Stimulated activated naive CD8-positive, alpha-beta T cell treated with anti-CD3 and anti-CD28 coated beads, Interleukin-15, amount 100 ng/mL, for 72 hours (primary cell): ENCODE results near the gene RUNX2.

Source experiments
- ATAC-seq: fragments of 150-1000 bp; cut with Tn5 transposase; 2 replicates; pipeline ENCODE4 v1.10.0; 2021; ENCODE audit warnings: mild to moderate bottlenecking, moderate library complexity
- DNase-seq, 2 donors: peaks; one replicate each; pipeline ENCODE4 v3.0.0; 2021 to 2022
- H3K27ac Mint-ChIP-seq, 2 donors: one replicate each; pipeline ENCODE4 v1.8.0; 2022; ENCODE audit warnings: mild to moderate bottlenecking in 2 of 2, mixed read lengths in 2 of 2, moderate library complexity in 2 of 2
- H3K27me3 Mint-ChIP-seq: one replicate; pipeline ENCODE4 v1.8.0; 2022; ENCODE audit warnings: mixed read lengths
- H3K4me1 Mint-ChIP-seq: one replicate; pipeline ENCODE4 v1.8.0; 2022; ENCODE audit warnings: mild to moderate bottlenecking, mixed read lengths
- H3K4me3 Mint-ChIP-seq, 2 donors: one replicate each; pipeline ENCODE4 v1.8.0; 2022; ENCODE audit warnings: mild to moderate bottlenecking in 2 of 2, mixed read lengths in 2 of 2, moderate library complexity in 1 of 2
- H3K9me3 Mint-ChIP-seq, 2 donors: one replicate each; pipeline ENCODE4 v1.8.0; 2022; ENCODE audit warnings: mixed read lengths in 2 of 2

The RUNX2 gene

DNA sequence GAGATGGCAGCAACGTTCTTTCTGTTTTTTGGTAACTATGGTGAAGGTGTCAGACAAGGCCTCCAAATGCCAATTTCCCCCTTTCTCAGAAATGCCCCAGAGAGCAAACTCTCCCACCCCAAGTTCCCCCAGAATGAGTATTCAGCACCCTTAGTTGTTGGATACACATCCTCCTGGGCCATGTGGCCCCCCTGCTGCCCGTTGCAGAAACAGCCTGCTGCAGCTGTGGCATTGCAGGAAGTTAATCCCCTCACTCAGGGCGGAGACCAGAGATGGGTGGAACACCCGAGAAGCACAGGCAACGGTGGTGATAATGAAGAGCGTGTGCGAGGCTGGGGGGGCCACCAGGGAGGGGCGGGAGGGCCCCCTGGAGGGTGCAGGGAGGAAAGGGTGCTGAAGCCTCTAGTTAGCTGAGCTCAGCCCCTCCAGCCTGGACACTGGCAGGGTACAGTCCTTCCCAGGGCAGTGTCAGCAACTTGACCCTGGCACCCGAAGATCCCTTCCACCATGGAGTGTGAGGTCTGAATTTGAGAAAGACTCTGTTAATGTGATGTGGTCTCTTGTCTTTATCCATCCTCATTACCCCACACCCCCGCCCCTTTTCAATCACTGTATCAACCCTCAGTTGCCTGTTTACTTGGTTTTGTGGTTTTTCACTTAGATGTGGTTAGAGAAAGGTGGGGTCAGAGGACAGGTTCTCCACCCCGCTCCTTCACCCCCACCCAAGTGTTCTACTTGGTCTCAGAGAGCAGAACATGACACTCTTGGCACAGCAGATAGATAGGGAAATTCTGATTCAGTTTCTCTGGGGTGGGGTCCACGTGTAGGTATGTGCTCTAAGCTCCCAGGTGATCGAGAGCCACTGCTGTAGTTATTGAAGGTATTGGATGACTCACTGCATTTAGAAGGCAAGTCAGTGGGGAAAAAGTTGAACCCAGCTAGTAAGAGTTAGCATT is 258.4 kb downstream of the RUNX2 start:
- Mint-ChIP-seq H3K9me3 (peaks cover 0 to 11% of the 10 kb centered on the region in 2 donors), H3K27ac (peak overlapping the region; percentile 43 to 95), H3K4me1 (peaks cover 73% of the 10 kb centered on the region), H3K4me3 (peak overlapping the region; percentile 72 to 78), H3K27me3 (no peaks in the 10 kb centered on the region)
- DNase-seq (peak; percentile 36 to 64), ATAC-seq (peak; percentile 84)

DNA sequence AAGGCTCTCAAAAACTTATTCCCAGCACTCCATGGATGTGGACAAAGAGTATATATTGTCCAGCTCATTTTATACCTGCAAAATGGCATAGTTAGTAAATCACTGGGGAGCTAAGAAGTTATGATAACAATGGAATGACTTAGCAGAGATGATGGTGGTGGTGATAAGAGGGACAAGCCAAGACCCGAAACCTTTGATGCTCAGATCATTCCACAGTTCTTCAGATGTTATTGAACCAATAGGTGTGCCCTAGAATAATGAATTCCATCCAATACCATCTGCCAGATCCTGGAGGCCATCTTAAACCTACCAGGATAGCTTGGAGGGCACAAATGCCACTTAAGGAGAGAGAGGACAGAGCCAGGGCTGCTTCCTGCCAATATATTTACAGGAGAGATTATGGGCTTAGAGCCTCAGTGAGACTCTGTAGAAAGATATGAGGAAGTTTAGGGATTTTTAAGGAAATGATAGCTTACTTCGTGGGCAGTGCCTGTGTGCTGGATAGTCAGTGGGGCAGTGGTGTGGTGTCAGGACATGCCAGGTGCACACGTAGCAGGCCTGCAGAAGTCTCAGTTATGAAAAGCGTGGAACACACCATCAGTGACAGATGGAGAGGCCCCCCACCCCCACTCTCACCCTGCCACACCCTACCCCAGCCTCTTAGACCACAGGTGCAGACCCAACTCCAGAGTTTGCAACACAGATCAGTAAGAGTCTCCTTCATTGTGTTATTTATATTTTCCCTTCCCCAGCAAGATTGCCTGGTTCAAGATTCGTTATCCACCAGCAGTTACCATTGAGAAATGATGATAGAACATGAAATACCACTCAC is 259.3 kb downstream of the RUNX2 start:
- no peaks in the 10 kb centered on the region for H3K27me3 Mint-ChIP-seq

DNA sequence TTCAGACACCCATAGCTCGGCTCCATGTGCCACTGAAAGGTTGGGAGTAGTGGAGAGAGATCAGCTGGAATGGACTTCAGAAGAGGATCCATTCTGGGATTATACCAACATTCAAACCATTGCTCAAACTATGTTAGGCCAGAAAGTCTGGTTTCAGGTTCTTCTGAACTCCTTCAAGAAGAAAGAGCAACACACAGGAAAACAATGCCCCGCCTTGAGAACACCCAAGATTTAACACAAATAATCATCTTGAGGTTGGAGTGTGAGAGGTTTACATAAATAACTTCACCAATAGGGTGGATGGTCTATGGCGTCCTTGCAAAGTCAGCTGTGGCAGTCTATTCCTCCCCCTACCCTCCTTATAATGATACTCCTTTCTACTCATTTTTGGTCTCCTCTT is 261.2 kb downstream of the RUNX2 start:
- H3K27ac Mint-ChIP-seq = no peak overlapping the region
- H3K4me1 Mint-ChIP-seq = peaks cover 90% of the 10 kb centered on the region
- ATAC-seq = no peak
- no peak overlapping the region for H3K4me3 Mint-ChIP-seq
- no peaks in the 10 kb centered on the region for H3K27me3 Mint-ChIP-seq
- H3K9me3 Mint-ChIP-seq = no peaks in the 10 kb centered on the region
- no peak for DNase-seq

More for the DNA sequence above, 259.3 kb downstream of the RUNX2 start:
- DNase-seq (no peak), ATAC-seq (no peak)
- Mint-ChIP-seq H3K27ac (no peak overlapping the region), H3K4me1 (peaks cover 83% of the 10 kb centered on the region), H3K4me3 (no peak overlapping the region), H3K9me3 (peaks cover 0 to 4% of the 10 kb centered on the region in 2 donors)

DNA sequence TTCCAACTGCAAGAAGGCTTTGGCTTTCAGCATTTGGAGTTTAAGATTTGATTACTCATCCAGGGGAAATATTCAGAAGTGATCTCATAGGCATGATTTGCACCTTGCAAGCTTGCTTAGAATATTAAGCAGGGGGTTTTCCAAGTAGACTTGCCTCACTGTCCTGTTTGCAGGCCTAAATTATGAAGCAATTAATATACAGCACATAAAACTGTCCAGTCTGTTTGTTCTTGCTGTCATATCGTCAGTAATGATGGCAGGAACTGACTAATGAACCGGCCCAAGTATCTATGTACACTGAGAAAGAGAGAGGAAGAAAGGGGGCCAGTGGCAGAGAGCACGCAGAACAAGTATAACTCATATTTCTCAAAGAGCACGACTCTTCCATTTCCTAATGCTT is 262.1 kb downstream of the RUNX2 start:
- Mint-ChIP-seq H3K9me3 (no peaks in the 10 kb centered on the region), H3K27me3 (no peaks in the 10 kb centered on the region), H3K4me3 (no peak overlapping the region), H3K27ac (no peak overlapping the region), H3K4me1 (peaks cover 89% of the 10 kb centered on the region)
- DNase-seq (no peak), ATAC-seq (peak; percentile 47)

DNA sequence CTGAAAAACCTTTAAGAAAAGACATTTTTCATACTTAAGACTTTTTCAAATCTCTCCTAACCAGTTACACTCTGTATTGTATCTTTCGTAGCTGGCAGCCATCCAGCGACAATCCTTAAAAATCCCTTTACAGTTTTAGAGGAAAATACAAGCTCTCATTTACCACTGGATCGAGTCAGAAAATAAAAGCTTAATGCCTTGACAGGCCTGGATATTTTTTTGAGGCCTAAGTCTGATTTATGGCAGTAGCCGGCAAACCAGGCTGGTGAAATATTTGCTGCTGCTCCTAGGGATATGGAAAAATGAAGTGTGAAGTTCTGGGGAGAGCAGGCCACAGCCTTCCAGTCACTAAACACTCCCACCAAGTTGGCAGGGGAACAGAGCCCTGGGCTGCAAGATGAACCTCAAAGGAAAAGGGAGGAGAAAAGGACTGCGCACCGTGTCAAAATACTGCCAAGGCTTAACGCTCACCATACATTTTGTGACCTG is 262.6 kb downstream of the RUNX2 start:
- ATAC-seq = no peak
- H3K27me3 Mint-ChIP-seq = no peaks in the 10 kb centered on the region
- H3K4me1 Mint-ChIP-seq = peaks cover 89% of the 10 kb centered on the region
- H3K27ac Mint-ChIP-seq = no peak overlapping the region
- H3K4me3 Mint-ChIP-seq = no peak overlapping the region
- no peaks in the 10 kb centered on the region for H3K9me3 Mint-ChIP-seq
- DNase-seq = no peak

DNA sequence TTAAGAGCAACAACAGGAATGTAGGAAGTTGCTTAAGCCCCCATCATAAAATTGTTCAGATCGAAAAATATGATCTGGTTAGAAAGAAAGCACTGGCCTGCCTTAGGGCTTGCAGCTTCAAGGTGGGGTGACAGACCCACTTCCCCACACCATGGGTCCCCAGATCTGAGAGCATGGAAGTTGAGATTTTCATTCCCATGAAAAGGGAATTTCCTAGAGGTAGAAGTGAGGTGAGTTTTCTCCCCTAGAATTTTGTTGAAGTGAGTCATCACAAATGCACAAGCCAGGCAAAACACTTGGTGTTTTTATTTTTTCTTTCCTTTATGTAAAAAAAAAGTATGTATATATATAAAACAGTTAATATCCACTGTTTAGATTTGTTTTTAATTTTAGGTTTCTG is 263.2 kb downstream of the RUNX2 start:
- ATAC-seq = no peak
- H3K4me3 Mint-ChIP-seq = no peak overlapping the region
- DNase-seq = no peak
- H3K4me1 Mint-ChIP-seq = peaks cover 84% of the 10 kb centered on the region
- no peaks in the 10 kb centered on the region for H3K9me3 Mint-ChIP-seq
- peak overlapping the region in 1 of 2 donors; percentile 68 for H3K27ac Mint-ChIP-seq
- no peaks in the 10 kb centered on the region for H3K27me3 Mint-ChIP-seq

DNA sequence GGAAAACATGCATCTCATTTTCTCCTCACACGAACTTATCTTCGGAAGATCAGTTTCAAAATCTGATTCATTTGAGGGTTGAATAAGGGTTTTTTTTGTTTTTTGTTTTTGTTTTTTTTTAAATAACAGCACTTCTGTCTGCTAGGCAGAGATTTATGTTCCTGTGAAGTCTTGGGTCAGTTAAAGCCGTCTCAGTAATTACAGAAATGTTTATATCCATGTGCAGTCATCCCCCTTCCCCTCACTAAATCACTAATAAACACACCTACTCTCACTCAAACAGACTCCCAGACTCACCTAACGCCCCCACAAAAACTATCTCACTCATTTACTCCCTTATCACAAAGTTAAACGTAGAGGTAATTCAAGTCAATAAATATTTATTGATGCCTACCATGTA is 263.8 kb downstream of the RUNX2 start:
- Mint-ChIP-seq H3K9me3 (no peaks in the 10 kb centered on the region), H3K4me1 (peaks cover 78% of the 10 kb centered on the region), H3K4me3 (no peak overlapping the region), H3K27me3 (no peaks in the 10 kb centered on the region), H3K27ac (peak overlapping the region in 1 of 2 donors; percentile 20)
- DNase-seq = no peak
- ATAC-seq = no peak

DNA sequence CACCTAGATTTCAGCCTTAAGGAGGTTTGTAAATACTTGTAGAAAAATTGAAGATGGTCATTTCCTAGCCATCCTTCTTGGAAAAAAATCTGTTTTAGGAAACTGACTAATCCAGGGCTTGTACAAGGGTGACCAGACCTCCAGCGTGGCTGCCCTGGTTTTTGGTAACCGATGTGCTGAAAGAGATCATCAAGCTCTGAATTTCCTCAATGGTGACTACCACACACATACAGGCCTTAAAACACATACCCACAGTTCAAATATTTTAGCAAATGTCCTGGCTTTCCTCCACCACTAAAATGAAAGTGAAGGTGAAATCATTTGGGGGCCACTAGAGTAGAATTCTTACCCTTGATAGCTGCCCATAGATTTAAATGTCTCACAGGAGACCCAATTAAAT is 264.9 kb downstream of the RUNX2 start:
- no peak overlapping the region for H3K27ac Mint-ChIP-seq
- H3K9me3 Mint-ChIP-seq = no peaks in the 10 kb centered on the region
- ATAC-seq (no peak), DNase-seq (no peak)
- no peak overlapping the region for H3K4me3 Mint-ChIP-seq
- H3K27me3 Mint-ChIP-seq = no peaks in the 10 kb centered on the region
- H3K4me1 Mint-ChIP-seq = peaks cover 67% of the 10 kb centered on the region

DNA sequence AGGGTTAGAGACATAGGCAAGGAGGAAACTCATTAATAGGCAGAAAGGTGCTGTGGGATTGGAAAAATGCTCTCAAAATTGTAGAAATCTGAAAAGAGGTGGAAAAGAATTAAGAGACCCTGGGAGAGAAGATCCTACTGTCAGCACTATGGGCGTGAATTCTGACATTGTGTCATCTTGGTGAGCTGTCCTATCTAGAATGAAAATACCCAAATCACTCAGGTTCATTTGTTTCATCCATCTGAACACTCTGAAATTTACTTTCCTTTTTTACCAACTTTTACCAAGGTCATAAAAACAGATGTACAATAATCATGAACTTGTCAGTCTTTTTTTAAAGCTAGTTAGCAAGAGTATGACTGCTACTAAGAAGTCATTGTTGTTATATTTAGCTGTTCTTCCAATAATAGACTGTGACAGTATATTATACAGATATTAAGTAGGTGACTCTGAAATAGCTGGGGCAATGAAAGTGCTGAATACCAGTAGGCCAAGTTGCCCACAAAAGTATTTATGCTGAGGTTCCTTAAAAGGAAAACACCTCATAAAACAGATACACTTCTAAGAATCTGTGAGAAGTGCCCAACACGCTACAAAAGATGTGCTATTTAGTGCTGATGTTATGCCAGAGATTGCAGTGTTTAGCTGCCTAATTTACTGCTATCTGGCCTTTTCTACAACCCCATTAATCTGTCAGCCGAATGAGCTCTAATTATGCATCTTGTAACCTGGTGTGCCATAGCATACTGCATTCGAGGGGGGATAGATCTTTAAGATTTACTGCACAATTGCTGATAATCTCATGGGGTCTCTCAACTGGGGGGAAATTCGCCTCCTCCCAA is 267.1 kb downstream of the RUNX2 start:
- H3K27ac Mint-ChIP-seq = no peak overlapping the region
- H3K4me3 Mint-ChIP-seq = no peak overlapping the region
- H3K4me1 Mint-ChIP-seq = peaks cover 48% of the 10 kb centered on the region

DNA sequence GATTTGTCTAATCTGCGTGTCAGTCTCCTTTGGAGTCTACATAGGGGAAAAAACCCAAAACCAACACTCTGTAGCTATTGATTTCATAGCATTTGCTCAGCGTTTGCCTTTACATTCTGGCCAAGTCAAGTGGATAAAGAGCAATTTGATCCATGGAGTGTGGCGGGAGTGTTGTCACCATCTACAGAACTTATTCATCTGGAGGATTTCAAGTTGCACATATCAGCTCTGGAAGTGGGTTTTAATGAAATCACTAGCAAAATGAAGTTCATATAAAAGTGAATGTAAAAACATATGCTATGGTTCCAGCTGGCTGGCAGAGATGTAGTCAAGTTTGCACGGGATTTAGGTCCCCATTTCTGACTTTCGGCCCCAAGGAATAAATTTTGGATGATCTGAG is 269.3 kb downstream of the RUNX2 start:
- ATAC-seq (no peak), DNase-seq (no peak)
- no peaks in the 10 kb centered on the region for H3K27me3 Mint-ChIP-seq
- peaks cover 6 to 16% of the 10 kb centered on the region in 2 donors for H3K9me3 Mint-ChIP-seq
- H3K4me1 Mint-ChIP-seq = peaks cover 26% of the 10 kb centered on the region
- no peak overlapping the region for H3K27ac Mint-ChIP-seq
- H3K4me3 Mint-ChIP-seq = no peak overlapping the region

More for the DNA sequence above, 267.1 kb downstream of the RUNX2 start:
- H3K9me3 Mint-ChIP-seq = peaks cover under 1 to 10% of the 10 kb centered on the region in 2 donors
- H3K27me3 Mint-ChIP-seq = no peaks in the 10 kb centered on the region
- DNase-seq = no peak
- ATAC-seq = peak; percentile 46

DNA sequence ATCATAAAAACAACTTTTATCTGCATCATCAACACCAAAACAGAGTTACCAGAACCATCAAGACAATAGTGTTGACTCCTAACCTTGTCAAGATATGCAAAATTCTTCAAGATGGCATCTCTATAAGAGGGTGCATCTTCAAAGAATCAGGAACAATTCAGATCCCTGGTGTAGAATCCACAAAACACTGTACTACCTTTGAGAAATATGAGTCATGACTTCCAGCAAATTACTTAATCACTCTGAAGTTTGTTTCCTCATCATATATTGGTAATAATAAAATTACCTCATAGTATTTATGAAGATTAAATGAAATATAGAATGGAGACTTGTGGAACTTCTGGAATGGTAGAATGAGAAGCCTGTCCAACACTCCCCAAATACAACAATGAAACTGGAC is 270.9 kb downstream of the RUNX2 start:
- no peak overlapping the region for H3K4me3 Mint-ChIP-seq
- DNase-seq = no peak
- no peak for ATAC-seq
- no peak overlapping the region for H3K27ac Mint-ChIP-seq
- no peaks in the 10 kb centered on the region for H3K27me3 Mint-ChIP-seq
- H3K9me3 Mint-ChIP-seq = peaks cover 7 to 25% of the 10 kb centered on the region in 2 donors
- peaks cover 14% of the 10 kb centered on the region for H3K4me1 Mint-ChIP-seq

DNA sequence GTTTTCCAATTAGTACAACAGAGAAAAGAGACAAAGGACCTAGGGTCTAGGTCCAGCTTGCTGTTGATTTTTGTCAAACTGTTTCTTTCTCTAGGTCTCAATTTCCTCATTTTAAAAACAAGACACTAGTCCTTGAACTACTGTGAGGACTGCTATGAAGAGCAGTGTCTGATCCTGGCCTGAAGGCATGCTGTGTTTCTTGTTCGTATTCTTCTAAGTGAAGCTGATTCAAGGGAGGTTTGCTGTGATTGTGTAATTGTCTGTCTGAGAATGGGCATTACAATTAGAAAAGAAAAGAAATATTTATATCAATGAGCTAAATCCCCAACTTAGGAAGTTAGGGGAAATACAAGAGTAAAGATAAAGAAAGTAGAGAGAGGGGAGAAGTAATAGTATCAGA is 277.8 kb downstream of the RUNX2 start:
- Mint-ChIP-seq H3K4me1 (peaks cover 34% of the 10 kb centered on the region), H3K27ac (peak overlapping the region in 1 of 2 donors; percentile 4), H3K27me3 (no peaks in the 10 kb centered on the region), H3K9me3 (peaks cover 5 to 21% of the 10 kb centered on the region in 2 donors), H3K4me3 (no peak overlapping the region)
- no peak for DNase-seq
- ATAC-seq = no peak

DNA sequence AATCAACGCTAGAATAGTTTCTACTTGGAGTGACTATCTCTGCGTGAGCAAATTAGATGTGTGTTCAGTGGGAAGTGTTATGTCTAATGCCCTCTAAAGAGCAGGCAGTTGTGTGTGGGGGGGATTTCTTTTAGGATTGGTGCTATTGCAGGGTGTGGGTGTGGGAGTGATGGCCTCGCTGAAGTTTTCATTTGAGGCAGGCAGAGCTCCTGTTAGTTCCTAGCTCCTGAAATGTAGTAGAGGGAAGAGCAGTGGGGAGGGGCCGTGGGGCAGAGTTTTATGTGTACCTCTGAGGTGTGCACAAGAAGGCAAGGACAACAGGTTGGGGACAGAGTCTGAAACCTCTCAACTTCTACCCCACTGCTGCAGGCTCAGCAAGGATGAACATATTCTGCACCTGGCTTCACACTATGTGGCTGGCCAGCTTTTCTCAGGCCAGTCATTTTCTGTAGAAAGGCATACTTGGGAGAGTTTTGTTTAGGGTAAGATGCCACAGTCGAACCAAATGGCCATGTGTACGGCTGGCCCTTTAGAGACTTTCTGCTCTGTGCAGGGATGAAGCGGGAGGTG is 278.8 kb downstream of the RUNX2 start:
- no peak for ATAC-seq

DNA sequence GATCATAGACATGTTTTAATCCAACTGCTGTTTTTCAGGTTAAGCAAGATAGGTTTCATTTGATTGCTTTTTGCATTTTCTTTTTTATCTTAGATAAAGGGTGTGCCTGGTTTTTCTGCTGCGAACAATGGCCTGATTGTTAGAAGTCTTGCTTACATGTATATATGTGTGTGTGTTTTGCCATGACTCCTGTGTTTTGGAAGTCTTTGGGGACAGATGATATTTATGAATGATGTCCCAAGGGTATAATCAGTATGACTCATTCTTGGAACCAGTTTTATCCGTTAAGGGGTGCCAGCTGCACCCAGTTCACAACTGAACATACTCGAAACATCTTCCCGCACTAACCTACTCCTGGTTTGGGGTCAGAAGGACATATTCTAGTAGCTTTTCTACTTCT is 279.7 kb downstream of the RUNX2 start:
- Mint-ChIP-seq H3K27ac (peak overlapping the region in 1 of 2 donors; percentile 61), H3K9me3 (peaks cover 5 to 21% of the 10 kb centered on the region in 2 donors), H3K27me3 (no peaks in the 10 kb centered on the region), H3K4me3 (no peak overlapping the region), H3K4me1 (peaks cover 34% of the 10 kb centered on the region)
- no peak for ATAC-seq
- DNase-seq = no peak

More for the DNA sequence above, 278.8 kb downstream of the RUNX2 start:
- no peak overlapping the region for H3K4me3 Mint-ChIP-seq
- peaks cover 5 to 21% of the 10 kb centered on the region in 2 donors for H3K9me3 Mint-ChIP-seq
- H3K27me3 Mint-ChIP-seq = no peaks in the 10 kb centered on the region
- no peak for DNase-seq
- H3K27ac Mint-ChIP-seq = no peak overlapping the region
- H3K4me1 Mint-ChIP-seq = peaks cover 34% of the 10 kb centered on the region
